ENCODE measurements around the gene KCNN3. TPM values are rescaled to one million over a fixed set of nuclear protein-coding genes. Genes with fewer than 3 reads are reported as not detected.

KCNN3 gene
- total RNA-seq, 1 donor from 2014 or later, result 0.92 TPM

GRCh38 chr1:154706851-154707250, 163.2 kb downstream of the KCNN3 start:
- no peaks in the 10 kb centered on the region for H3K4me1 Mint-ChIP-seq (ENCODE audit: low read depth)
- TF ChIP-seq CTCF (IDR thresholded peaks at IDR 0.05), result no peak
- peaks cover 36% of the 10 kb centered on the region for H3K27me3 Mint-ChIP-seq (ENCODE audit: low read depth)
- no peak overlapping the region for H3K4me3 Mint-ChIP-seq (ENCODE audit: unreplicated experiment)
- no peak overlapping the region for H3K27ac Mint-ChIP-seq (ENCODE audit: unreplicated experiment)
- DNase-seq (ENCODE audit: low spot score), result no peak
- H3K36me3 Mint-ChIP-seq (ENCODE audit: low read depth), result peaks cover 4% of the 10 kb centered on the region
- H3K9me3 Mint-ChIP-seq (ENCODE audit: low read depth), result no peaks in the 10 kb centered on the region

- Mint-ChIP-seq H3K36me3 (ENCODE audit: low read depth) (peaks cover 3% of the 10 kb centered on the region), H3K27ac (ENCODE audit: unreplicated experiment) (no peak overlapping the region), H3K9me3 (ENCODE audit: low read depth) (no peaks in the 10 kb centered on the region), H3K27me3 (ENCODE audit: low read depth) (peaks cover 37% of the 10 kb centered on the region), H3K4me3 (ENCODE audit: unreplicated experiment) (no peak overlapping the region), H3K4me1 (ENCODE audit: low read depth) (no peaks in the 10 kb centered on the region)
- no peak for DNase-seq (ENCODE audit: low spot score)
- no peak for TF ChIP-seq CTCF (IDR thresholded peaks at IDR 0.05)
Measured at GRCh38 chr1:154705544-154705943, 164.5 kb downstream of the KCNN3 start.

- no peaks in the 10 kb centered on the region for H3K9me3 Mint-ChIP-seq (ENCODE audit: low read depth)
- DNase-seq (ENCODE audit: low spot score), result no peak
- peaks cover 40% of the 10 kb centered on the region for H3K27me3 Mint-ChIP-seq (ENCODE audit: low read depth)
- TF ChIP-seq CTCF (IDR thresholded peaks at IDR 0.05), result no peak
- H3K4me1 Mint-ChIP-seq (ENCODE audit: low read depth), result no peaks in the 10 kb centered on the region
- H3K36me3 Mint-ChIP-seq (ENCODE audit: low read depth), result peaks cover 3% of the 10 kb centered on the region
- no peak overlapping the region for H3K4me3 Mint-ChIP-seq (ENCODE audit: unreplicated experiment)
- H3K27ac Mint-ChIP-seq (ENCODE audit: unreplicated experiment), result no peak overlapping the region
Measured at GRCh38 chr1:154703170-154703569, 166.9 kb downstream of the KCNN3 start.

- Mint-ChIP-seq H3K27me3 (ENCODE audit: low read depth) (peaks cover 25% of the 10 kb centered on the region), H3K27ac (ENCODE audit: unreplicated experiment) (no peak overlapping the region), H3K36me3 (ENCODE audit: low read depth) (no peaks in the 10 kb centered on the region), H3K4me3 (ENCODE audit: unreplicated experiment) (no peak overlapping the region), H3K9me3 (ENCODE audit: low read depth) (no peaks in the 10 kb centered on the region), H3K4me1 (ENCODE audit: low read depth) (peaks cover 4% of the 10 kb centered on the region)
- no peak for TF ChIP-seq CTCF (IDR thresholded peaks at IDR 0.05)
- DNase-seq (ENCODE audit: low spot score), result no peak
Measured at GRCh38 chr1:154698320-154699096, 171.6 kb downstream of the KCNN3 start.

GRCh38 chr1:154697710-154698109, 172.4 kb downstream of the KCNN3 start:
- Mint-ChIP-seq H3K27me3 (ENCODE audit: low read depth) (peaks cover 32% of the 10 kb centered on the region), H3K9me3 (ENCODE audit: low read depth) (no peaks in the 10 kb centered on the region), H3K27ac (ENCODE audit: unreplicated experiment) (no peak overlapping the region), H3K4me3 (ENCODE audit: unreplicated experiment) (no peak overlapping the region), H3K36me3 (ENCODE audit: low read depth) (no peaks in the 10 kb centered on the region), H3K4me1 (ENCODE audit: low read depth) (peaks cover 4% of the 10 kb centered on the region)
- no peak for DNase-seq (ENCODE audit: low spot score)
- TF ChIP-seq CTCF (IDR thresholded peaks at IDR 0.05), result no peak
